ENCODE data around the gene PKLR.

- TF ChIP-seq, protein P1, sequence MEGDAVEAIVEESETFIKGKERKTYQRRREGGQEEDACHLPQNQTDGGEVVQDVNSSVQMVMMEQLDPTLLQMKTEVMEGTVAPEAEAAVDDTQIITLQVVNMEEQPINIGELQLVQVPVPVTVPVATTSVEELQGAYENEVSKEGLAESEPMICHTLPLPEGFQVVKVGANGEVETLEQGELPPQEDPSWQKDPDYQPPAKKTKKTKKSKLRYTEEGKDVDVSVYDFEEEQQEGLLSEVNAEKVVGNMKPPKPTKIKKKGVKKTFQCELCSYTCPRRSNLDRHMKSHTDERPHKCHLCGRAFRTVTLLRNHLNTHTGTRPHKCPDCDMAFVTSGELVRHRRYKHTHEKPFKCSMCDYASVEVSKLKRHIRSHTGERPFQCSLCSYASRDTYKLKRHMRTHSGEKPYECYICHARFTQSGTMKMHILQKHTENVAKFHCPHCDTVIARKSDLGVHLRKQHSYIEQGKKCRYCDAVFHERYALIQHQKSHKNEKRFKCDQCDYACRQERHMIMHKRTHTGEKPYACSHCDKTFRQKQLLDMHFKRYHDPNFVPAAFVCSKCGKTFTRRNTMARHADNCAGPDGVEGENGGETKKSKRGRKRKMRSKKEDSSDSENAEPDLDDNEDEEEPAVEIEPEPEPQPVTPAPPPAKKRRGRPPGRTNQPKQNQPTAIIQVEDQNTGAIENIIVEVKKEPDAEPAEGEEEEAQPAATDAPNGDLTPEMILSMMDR (IDR thresholded peaks at IDR 0.05) = no peak
- no peak for TF ChIP-seq POLR2A (IDR thresholded peaks at IDR 0.05)
Measured at GRCh38 chr1:155269381-155269780, 31.9 kb downstream of the PKLR start.

All from testis (tissue), 2 donors.